DND-41 (cell line): ENCODE data around the gene SLC35F4.

Experiments used
- ATAC-seq: fragments of 200-7000 bp; cut with Tn5 transposase; 3 replicates; pipeline ENCODE4 v1.9.1; 2021; ENCODE audit warnings: low read depth; ENCODE audit not compliant: insufficient read depth
- DNase-seq: peaks from one replicate; pipeline ENCODE4 v3.0.0-alpha.2; 2020
- H2AFZ ChIP-seq: 2 replicates; pipeline ENCODE4 v1.6.0; 2012; ENCODE audit warnings: low read depth, low read length
- H3K27ac ChIP-seq: 2 replicates; pipeline ENCODE4 v1.5.1; 2012; ENCODE audit warnings: low read length, inconsistent platforms
- H3K27me3 ChIP-seq: fragments of 200-600 bp; sonication (generic); 2 replicates; pipeline ENCODE4 v1.6.0; 2012; ENCODE audit warnings: low read length, mild to moderate bottlenecking, inconsistent platforms; ENCODE audit not compliant: insufficient read depth, poor library complexity
- H3K36me3 ChIP-seq: 2 replicates; pipeline ENCODE4 v1.5.1; 2012; ENCODE audit warnings: low read length, inconsistent platforms; ENCODE audit not compliant: insufficient read depth
- H3K4me1 ChIP-seq: 2 replicates; pipeline ENCODE4 v1.5.1; 2012; ENCODE audit warnings: mild to moderate bottlenecking, low read length; ENCODE audit not compliant: insufficient read depth
- H3K4me2 ChIP-seq: 2 replicates; pipeline ENCODE4 v1.6.0; 2012; ENCODE audit warnings: mild to moderate bottlenecking, moderate library complexity, low read length, inconsistent platforms; ENCODE audit not compliant: insufficient read depth
- H3K4me3 ChIP-seq, 2 experiments: fragments of 200-600 bp in 1 of 2; shearing (Covaris generic) in 1 of 2; 2 replicates each; pipeline ENCODE4 v1.5.1; 2012 to 2016; ENCODE audit warnings: inconsistent platforms in 2 of 2, low read length in 2 of 2, mild to moderate bottlenecking in 2 of 2, low read depth in 1 of 2, moderate library complexity in 1 of 2
- H3K79me2 ChIP-seq: 2 replicates; pipeline ENCODE4 v1.6.0; 2012; ENCODE audit warnings: low read length, inconsistent platforms; ENCODE audit not compliant: insufficient read depth
- H3K9ac ChIP-seq: 2 replicates; pipeline ENCODE4 v1.6.0; 2012; ENCODE audit warnings: low read depth, mild to moderate bottlenecking, inconsistent platforms, low read length, moderate library complexity
- H3K9me3 ChIP-seq: 2 replicates; pipeline ENCODE4 v1.5.1; 2012; ENCODE audit warnings: low read length, moderate library complexity, mild to moderate bottlenecking, inconsistent platforms; ENCODE audit not compliant: insufficient read depth, severe bottlenecking
- H4K20me1 ChIP-seq: 2 replicates; pipeline ENCODE4 v1.6.0; 2012; ENCODE audit warnings: low read length; ENCODE audit not compliant: insufficient read depth
- CTCF ChIP-seq: IDR thresholded peaks from 2 replicates; pipeline ENCODE4 v1.5.1; 2012; ENCODE audit warnings: borderline replicate concordance, low read length, moderate library complexity, mild to moderate bottlenecking; ENCODE audit not compliant: poor library complexity, severe bottlenecking; ENCODE audit errors: extremely low read depth
- EZH2 ChIP-seq: IDR thresholded peaks from 3 replicates; pipeline ENCODE4 v1.6.1; 2012; ENCODE audit warnings: borderline replicate concordance, low read depth, mild to moderate bottlenecking, moderate library complexity, low read length, inconsistent platforms; ENCODE audit not compliant: severe bottlenecking

SLC35F4 gene

GRCh38 chr14:57865403-57866198 lies at the start of gene SLC35F4:
SLC35F4 (minus strand) TSS chr14:57866092.
- DNase-seq: peak; percentile 5
- Histone ChIP-seq H3K9me3 (no peaks in the 10 kb centered on the region), H3K9ac (no peak within 1 kb of the TSS), H4K20me1 (no peaks in the 10 kb centered on the region), H3K4me3 (no peak within 1 kb of the TSS), H3K27ac (no peak within 1 kb of the TSS), H3K79me2 (no peaks in the 10 kb centered on the region), H3K36me3 (no peaks in the 10 kb centered on the region), H3K4me2 (no peak within 1 kb of the TSS), H3K4me1 (no peaks in the 10 kb centered on the region), H2AFZ (no peak within 1 kb of the TSS), H3K27me3 (no peaks in the 10 kb centered on the region)
- TF ChIP-seq EZH2 (no peak), CTCF (no peak)
- ATAC-seq: no peak

GRCh38 chr14:57909626-57910025 lies 43.7 kb upstream of the SLC35F4 start:
- TF ChIP-seq CTCF (no peak), EZH2 (no peak)
- Histone ChIP-seq H3K4me1 (no peaks in the 10 kb centered on the region), H3K27ac (no peak overlapping the region), H3K36me3 (no peaks in the 10 kb centered on the region), H3K4me3 (no peak overlapping the region), H2AFZ (no peak overlapping the region), H3K9ac (no peak overlapping the region), H3K4me2 (no peak overlapping the region), H4K20me1 (no peaks in the 10 kb centered on the region; the same call in 1 of the 2 replicates), H3K79me2 (no peaks in the 10 kb centered on the region), H3K27me3 (no peaks in the 10 kb centered on the region), H3K9me3 (no peaks in the 10 kb centered on the region)
- DNase-seq: no peak
- ATAC-seq: no peak

GRCh38 chr14:57903954-57904353 lies 38.1 kb upstream of the SLC35F4 start:
- H3K27me3 ChIP-seq: no peaks in the 10 kb centered on the region
- DNase-seq: no peak
- no peaks in the 10 kb centered on the region for H3K4me1 ChIP-seq
- H3K27ac ChIP-seq: no peak overlapping the region
- no peak for ATAC-seq
- no peaks in the 10 kb centered on the region for H3K79me2 ChIP-seq
- TF ChIP-seq CTCF (no peak), EZH2 (no peak)
- H3K4me2 ChIP-seq: no peak overlapping the region
- H3K4me3 ChIP-seq: no peak overlapping the region
- H3K36me3 ChIP-seq: no peaks in the 10 kb centered on the region
- H3K9ac ChIP-seq: no peak overlapping the region
- no peaks in the 10 kb centered on the region for H3K9me3 ChIP-seq
- H4K20me1 ChIP-seq: no peaks in the 10 kb centered on the region; the same call in 1 of the 2 replicates
- H2AFZ ChIP-seq: no peak overlapping the region
